OCI-LY7 (cell line): ENCODE data around the gene ZGPAT.
"Not testable (repeated sequence)": the region's sequence is repeated elsewhere in the genome, so short reads cannot be mapped to it uniquely, and the experiment has no call there.

ENCODE experiments used
- CTCF ChIP-seq: fragments of 200-600 bp; sonication (generic); conservative IDR thresholded peaks from 2 replicates; pipeline ENCODE4 v1.5.1; 2014; ENCODE audit warnings: mild to moderate bottlenecking, antibody characterized with exemption, low read length, moderate library complexity, mixed read lengths
- EZH2phosphoT487 ChIP-seq: fragments of 200-600 bp; sonication (generic); IDR thresholded peaks from 2 replicates; pipeline ENCODE4 v1.6.1; 2018; ENCODE audit warnings: low read depth, borderline replicate concordance, mild to moderate bottlenecking, mixed run types, antibody characterized with exemption, low read length, moderate library complexity, mixed read lengths

- not testable (repeated sequence) for TF ChIP-seq CTCF, EZH2phosphoT487
These were observed 15.3 kb downstream of the ZGPAT start for GRCh38 chr20:63722967-63723622.
